Stomach (tissue), 9 donors: ENCODE data around the gene BLOC1S4. TPM values are rescaled to one million over a fixed set of nuclear protein-coding genes. Genes with fewer than 3 reads are reported as not detected.

ENCODE experiments used
- DNase-seq, 2 donors: peaks; one replicate each; pipeline versions ENCODE4 v3.0.0 to v3.0.0-alpha.2; 2013 to 2019
- H3K27ac ChIP-seq, 5 donors: fragments of 200-600 bp in 4 of 5; sonication (generic) in 4 of 5; one replicate each; pipeline ENCODE4 v1.5.1; 2013 to 2019; ENCODE audit warnings: mild to moderate bottlenecking in 1 of 5, moderate library complexity in 1 of 5
- H3K27me3 ChIP-seq, 3 donors: fragments of 200-600 bp; sonication (generic); one replicate each; pipeline ENCODE4 v1.5.1; 2017 to 2019; ENCODE audit warnings: mixed run types in 1 of 3
- H3K36me3 ChIP-seq, 4 donors: fragments of 200-600 bp; sonication (generic); 1 replicate in 3 of 4; 2 replicates in 1 of 4; pipeline ENCODE4 v1.5.1; 2016 to 2019
- H3K4me1 ChIP-seq, 4 donors: fragments of 200-600 bp; sonication (generic); one replicate each; pipeline ENCODE4 v1.5.1; 2016 to 2019
- H3K4me3 ChIP-seq, 4 donors: fragments of 200-600 bp; sonication (generic) in 3 of 4; one replicate each; pipeline ENCODE4 v1.5.1; 2016 to 2019; ENCODE audit warnings: mild to moderate bottlenecking in 1 of 4
- H3K9me3 ChIP-seq, 4 donors: fragments of 200-600 bp; sonication (generic); one replicate each; pipeline ENCODE4 v1.5.1; 2016 to 2019
- EP300 ChIP-seq: sonication (generic); formaldehyde crosslinking; IDR thresholded peaks from one replicate; pipeline ENCODE4 v1.6.1; 2017; ENCODE audit warnings: antibody characterized with exemption
- POLR2A ChIP-seq, 4 donors: fragments of 450-650 bp; IDR thresholded peaks; one replicate each; pipeline ENCODE4 v1.6.1; 2016; ENCODE audit warnings: antibody characterized with exemption in 4 of 4, control low read depth in 2 of 4, mild to moderate bottlenecking in 1 of 4, moderate library complexity in 1 of 4
- POLR2AphosphoS5 ChIP-seq, 3 donors: sonication (generic); formaldehyde crosslinking; IDR thresholded peaks; one replicate each; pipeline ENCODE4 v1.6.1; 2016; ENCODE audit warnings: antibody characterized with exemption in 3 of 3
- WGBS, 5 donors: extraction: QIAGEN DNeasy Blood & Tissue Kit in 3 of 5; methylation state at CpG; one replicate each; pipeline versions ENCODE4 v1.1.5 to v1.1.7; 2013 to 2018; 5-methylcytosine and 5-hydroxymethylcytosine counted together
- intact Hi-C: fragments of 100-400 bp; cut with DNase I; formaldehyde crosslinking; loops from one replicate; pipeline ENCODE4 v1.15.1; 2023; ENCODE audit warnings: low total_unique reads
- polyA plus RNA-seq, 3 donors: library from polyadenylated mRNA; stranded (reverse); fragments of 200-250 nt; gene quantifications; one replicate each; pipeline ENCODE4 v1.2.3, GENCODE V29; 2013
- total RNA-seq, 5 donors: library from RNA; depleted of rRNA; stranded (reverse); fragments of >200 nt; gene quantifications; one replicate each; pipeline versions ENCODE4 v1.1.0 to v1.2.3, GENCODE V29; 2014 to 2016
- TF ChIP-seq, protein P1 (sequence below), 7 experiments: fragments of 450-650 bp in 4 of 7; fragments of 200-600 bp in 3 of 7; sonication (generic) in 3 of 7; IDR thresholded peaks; one replicate each; pipeline ENCODE4 v1.5.1; 2016 to 2019; ENCODE audit warnings: antibody characterized with exemption in 7 of 7, control low read depth in 2 of 7, mild to moderate bottlenecking in 1 of 7
- donor health status: healthy with polysubstance abuse.
- donor health status: Bipolar disorder and iron deficiency.
- donor health status: healthy.

Gene BLOC1S4
- total and polyA plus RNA-seq, 8 donors = 8.4 to 64.3 (median 16.6) TPM

DNA sequence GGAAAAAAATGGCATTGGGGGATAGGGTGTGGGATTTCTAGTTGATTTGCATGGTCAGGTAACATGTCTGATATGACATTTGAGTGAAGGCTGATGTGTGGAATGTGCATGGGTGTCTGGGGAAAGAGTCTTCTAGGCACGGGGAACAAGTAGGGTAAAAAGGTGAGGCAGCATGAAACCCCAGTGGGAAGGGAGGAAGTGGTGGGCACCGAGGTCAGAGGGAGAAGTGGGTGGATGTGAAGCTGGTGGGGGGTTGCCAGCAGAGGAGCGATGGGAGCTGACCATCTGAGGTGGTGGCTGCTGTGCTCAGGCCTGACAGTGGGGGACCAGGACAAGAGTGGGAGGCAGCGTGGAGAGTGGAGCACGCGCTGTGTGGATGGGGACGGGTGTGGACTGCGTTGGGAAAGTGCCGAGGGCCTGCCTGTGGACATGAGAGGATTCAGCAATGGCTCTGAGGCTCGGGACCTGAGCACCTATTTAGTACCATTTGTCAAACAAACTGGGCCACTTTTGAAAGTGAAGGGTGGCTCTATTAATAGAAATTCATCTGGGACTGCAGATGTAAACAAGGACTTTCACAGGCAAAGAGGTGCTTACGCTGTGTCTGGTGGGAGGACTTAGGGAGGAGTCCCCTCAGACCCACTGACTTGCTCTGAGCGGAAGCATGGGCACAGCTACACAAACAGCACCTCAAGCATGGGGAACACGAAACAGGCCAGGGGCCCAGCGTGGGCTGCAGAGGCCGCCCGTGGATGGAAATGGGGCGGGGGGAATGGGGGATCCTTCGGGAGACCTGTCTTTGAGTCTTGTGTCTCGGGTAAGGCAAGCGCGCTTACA lies 39.0 kb upstream of the BLOC1S4 start:
- intact Hi-C loops = no loop called here
- Histone ChIP-seq H3K36me3 (peaks cover 0 to 13% (median 7%) of the 10 kb centered on the region in 4 donors), H3K27me3 (no peaks in the 10 kb centered on the region), H3K4me3 (peak overlapping the region in 1 of 4 donors; percentile 95), H3K9me3 (peaks cover 0 to 4% (median 0%) of the 10 kb centered on the region in 4 donors), H3K4me1 (peaks cover 19 to 47% (median 38%) of the 10 kb centered on the region in 4 donors), H3K27ac (peak overlapping the region in 1 of 5 donors; percentile 10)
- no peak for TF ChIP-seq POLR2A (IDR thresholded peaks at IDR 0.05)
- no peak for TF ChIP-seq POLR2AphosphoS5 (IDR thresholded peaks at IDR 0.05)
- no peak for TF ChIP-seq EP300
- TF ChIP-seq, protein P1, sequence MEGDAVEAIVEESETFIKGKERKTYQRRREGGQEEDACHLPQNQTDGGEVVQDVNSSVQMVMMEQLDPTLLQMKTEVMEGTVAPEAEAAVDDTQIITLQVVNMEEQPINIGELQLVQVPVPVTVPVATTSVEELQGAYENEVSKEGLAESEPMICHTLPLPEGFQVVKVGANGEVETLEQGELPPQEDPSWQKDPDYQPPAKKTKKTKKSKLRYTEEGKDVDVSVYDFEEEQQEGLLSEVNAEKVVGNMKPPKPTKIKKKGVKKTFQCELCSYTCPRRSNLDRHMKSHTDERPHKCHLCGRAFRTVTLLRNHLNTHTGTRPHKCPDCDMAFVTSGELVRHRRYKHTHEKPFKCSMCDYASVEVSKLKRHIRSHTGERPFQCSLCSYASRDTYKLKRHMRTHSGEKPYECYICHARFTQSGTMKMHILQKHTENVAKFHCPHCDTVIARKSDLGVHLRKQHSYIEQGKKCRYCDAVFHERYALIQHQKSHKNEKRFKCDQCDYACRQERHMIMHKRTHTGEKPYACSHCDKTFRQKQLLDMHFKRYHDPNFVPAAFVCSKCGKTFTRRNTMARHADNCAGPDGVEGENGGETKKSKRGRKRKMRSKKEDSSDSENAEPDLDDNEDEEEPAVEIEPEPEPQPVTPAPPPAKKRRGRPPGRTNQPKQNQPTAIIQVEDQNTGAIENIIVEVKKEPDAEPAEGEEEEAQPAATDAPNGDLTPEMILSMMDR (IDR thresholded peaks at IDR 0.05) = no peak
- no peak for DNase-seq
- WGBS, 5 donors = 72 to 80% (median 77%) methylated on average over 21 of the region's 21 CpGs

DNA sequence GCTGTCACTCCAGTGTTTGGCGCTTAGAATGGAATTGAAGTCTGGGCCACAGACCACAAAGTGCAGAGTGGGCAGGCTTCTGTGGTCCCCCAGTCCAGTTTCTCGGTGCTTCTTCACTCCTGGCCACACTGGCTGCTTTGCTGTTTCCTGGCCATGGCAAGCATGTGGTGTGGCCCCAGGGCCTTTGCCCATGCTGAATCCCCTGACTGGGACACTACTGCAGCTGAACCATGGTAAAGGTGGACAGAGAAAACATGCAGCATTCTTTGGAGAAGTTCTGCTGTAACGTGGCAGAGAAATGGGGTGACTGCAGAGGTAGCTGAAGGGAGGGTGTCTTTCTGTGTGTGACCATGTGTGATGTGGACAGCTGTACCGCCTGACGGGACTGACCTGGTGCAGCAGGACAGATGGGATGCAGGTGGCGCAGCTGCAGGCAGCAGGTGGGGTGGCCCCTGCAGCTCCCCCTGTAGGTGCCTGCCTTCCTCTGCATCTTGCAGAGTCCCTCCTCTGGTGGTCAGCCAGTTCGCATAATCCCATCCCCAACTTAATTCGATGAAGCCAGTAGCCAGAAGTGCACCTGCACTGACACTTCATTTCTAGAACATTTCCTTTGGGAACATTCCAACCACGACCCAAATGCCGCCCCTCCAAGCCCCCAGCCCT lies 35.5 kb upstream of the BLOC1S4 start:
- Histone ChIP-seq H3K9me3 (peaks cover 0 to 4% (median 0%) of the 10 kb centered on the region in 4 donors), H3K4me3 (no peak overlapping the region), H3K4me1 (peaks cover 11 to 24% (median 22%) of the 10 kb centered on the region in 4 donors), H3K27ac (no peak overlapping the region), H3K36me3 (peaks cover 0 to 13% (median 7%) of the 10 kb centered on the region in 4 donors), H3K27me3 (no peaks in the 10 kb centered on the region)
- 85 to 89% (median 89%) methylated on average over 9 to 10 of the region's 10 CpGs for WGBS, 5 donors
- no peak for TF ChIP-seq POLR2A (IDR thresholded peaks at IDR 0.05)
- TF ChIP-seq, protein P1 (IDR thresholded peaks at IDR 0.05) = no peak
- TF ChIP-seq EP300 = no peak
- no peak for TF ChIP-seq POLR2AphosphoS5 (IDR thresholded peaks at IDR 0.05)
- DNase-seq = no peak
- intact Hi-C loops = no loop called here

DNA sequence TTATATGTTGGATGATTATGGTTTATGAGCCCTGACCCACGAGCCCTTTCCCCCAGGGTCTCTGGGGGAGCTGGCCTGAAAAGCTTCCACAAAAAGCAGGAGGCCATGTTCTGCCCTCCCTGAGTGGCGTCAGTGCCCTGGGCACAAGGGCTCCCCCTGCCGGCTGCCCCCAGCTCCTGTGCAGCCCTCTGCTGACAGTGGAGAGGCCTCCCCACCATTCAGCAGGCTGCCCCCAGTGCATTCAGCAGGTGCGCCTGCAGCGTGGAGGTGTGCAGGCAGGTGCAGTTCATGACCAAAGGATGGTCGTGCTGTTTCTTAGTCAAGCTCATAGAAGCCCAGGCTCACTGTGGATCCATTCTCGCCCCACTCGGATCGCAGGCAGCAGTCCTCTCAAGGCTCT lies 34.8 kb upstream of the BLOC1S4 start:
- Histone ChIP-seq H3K4me3 (no peak overlapping the region), H3K4me1 (peaks cover 4 to 17% (median 15%) of the 10 kb centered on the region in 4 donors), H3K27me3 (no peaks in the 10 kb centered on the region), H3K9me3 (peaks cover 0 to 4% (median 0%) of the 10 kb centered on the region in 4 donors), H3K36me3 (peaks cover 0 to 13% (median 5%) of the 10 kb centered on the region in 4 donors), H3K27ac (no peak overlapping the region)
- DNase-seq = no peak
- WGBS, 5 donors = 72 to 90% (median 81%) methylated on average over 6 to 9 of the region's 9 CpGs
- TF ChIP-seq, protein P1 (IDR thresholded peaks at IDR 0.05) = peak in 2 of 7 experiments; percentile 10
- TF ChIP-seq POLR2AphosphoS5 (IDR thresholded peaks at IDR 0.05) = no peak
- intact Hi-C loops = no loop called here

DNA sequence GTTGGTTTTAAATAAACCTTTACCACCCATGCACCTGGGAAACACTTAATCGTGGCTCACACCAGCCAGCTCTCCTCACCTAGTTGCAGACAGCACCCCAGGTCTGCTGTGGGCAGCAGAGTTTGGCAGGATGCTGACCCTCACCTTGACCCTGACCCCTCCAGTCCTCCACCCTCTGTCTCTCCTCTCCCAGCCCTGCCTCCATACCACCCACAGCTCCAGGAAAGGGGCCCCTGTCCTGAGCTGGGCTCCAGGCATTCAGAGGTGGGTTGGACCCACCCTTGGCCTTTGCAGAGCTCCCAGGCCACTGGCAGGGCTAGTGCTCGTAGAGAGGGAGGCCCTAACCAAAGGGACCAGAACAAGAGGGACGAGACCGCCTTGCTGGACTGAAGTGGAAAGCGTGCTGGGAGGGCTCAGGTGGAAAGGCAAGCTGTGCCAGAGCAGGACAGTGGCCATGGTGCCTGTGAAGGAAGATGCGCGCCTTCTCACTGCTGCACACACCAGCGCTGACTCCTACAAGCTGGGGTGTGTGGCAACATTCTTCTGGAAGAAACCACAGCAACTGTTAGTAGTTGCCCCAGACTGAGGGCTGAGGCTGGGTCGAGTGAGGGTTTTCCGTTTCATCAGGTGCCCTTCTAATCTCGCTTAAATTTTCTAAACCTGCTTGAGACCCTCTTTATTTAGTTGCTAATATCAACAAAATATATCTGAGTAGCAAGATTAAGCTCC lies 32.9 kb upstream of the BLOC1S4 start:
- WGBS, 5 donors = 72 to 80% (median 74%) methylated on average over 11 of the region's 11 CpGs
- peaks cover 0 to 7% (median 0%) of the 10 kb centered on the region in 4 donors for H3K36me3 ChIP-seq
- H3K27me3 ChIP-seq = no peaks in the 10 kb centered on the region
- intact Hi-C loops = no loop called here
- TF ChIP-seq, protein P1 (IDR thresholded peaks at IDR 0.05) = no peak
- TF ChIP-seq EP300 = no peak
- no peak for TF ChIP-seq POLR2AphosphoS5 (IDR thresholded peaks at IDR 0.05)
- TF ChIP-seq POLR2A (IDR thresholded peaks at IDR 0.05) = no peak
- H3K9me3 ChIP-seq = peaks cover 0 to 4% (median 0%) of the 10 kb centered on the region in 4 donors
- DNase-seq = no peak
- no peak overlapping the region for H3K27ac ChIP-seq
- H3K4me3 ChIP-seq = no peak overlapping the region
- H3K4me1 ChIP-seq = peaks cover 2 to 4% (median 3%) of the 10 kb centered on the region in 4 donors
